IPS-15b (cell line): ENCODE results near the gene GPR42.

Experiments
- H3K27me3 ChIP-seq: one replicate; pipeline ENCODE4 v1.6.1; 2013; ENCODE audit warnings: low read length; ENCODE audit not compliant: control insufficient read depth, insufficient read depth
- H3K36me3 ChIP-seq: one replicate; pipeline ENCODE4 v1.6.1; 2013; ENCODE audit warnings: low read length; ENCODE audit not compliant: control insufficient read depth, insufficient read depth
- H3K4me1 ChIP-seq: one replicate; pipeline ENCODE4 v1.6.1; 2013; ENCODE audit warnings: mild to moderate bottlenecking, low read length; ENCODE audit not compliant: control insufficient read depth, insufficient read depth
- H3K4me3 ChIP-seq: one replicate; pipeline ENCODE4 v1.5.1; 2013; ENCODE audit warnings: low read depth, low read length
- H3K9ac ChIP-seq: one replicate; pipeline ENCODE4 v1.6.1; 2013; ENCODE audit warnings: low read depth, mild to moderate bottlenecking, low read length
- H3K9me3 ChIP-seq: one replicate; pipeline ENCODE4 v1.6.1; 2013; ENCODE audit warnings: mild to moderate bottlenecking, low read length; ENCODE audit not compliant: control insufficient read depth, insufficient read depth

Gene GPR42

DNA sequence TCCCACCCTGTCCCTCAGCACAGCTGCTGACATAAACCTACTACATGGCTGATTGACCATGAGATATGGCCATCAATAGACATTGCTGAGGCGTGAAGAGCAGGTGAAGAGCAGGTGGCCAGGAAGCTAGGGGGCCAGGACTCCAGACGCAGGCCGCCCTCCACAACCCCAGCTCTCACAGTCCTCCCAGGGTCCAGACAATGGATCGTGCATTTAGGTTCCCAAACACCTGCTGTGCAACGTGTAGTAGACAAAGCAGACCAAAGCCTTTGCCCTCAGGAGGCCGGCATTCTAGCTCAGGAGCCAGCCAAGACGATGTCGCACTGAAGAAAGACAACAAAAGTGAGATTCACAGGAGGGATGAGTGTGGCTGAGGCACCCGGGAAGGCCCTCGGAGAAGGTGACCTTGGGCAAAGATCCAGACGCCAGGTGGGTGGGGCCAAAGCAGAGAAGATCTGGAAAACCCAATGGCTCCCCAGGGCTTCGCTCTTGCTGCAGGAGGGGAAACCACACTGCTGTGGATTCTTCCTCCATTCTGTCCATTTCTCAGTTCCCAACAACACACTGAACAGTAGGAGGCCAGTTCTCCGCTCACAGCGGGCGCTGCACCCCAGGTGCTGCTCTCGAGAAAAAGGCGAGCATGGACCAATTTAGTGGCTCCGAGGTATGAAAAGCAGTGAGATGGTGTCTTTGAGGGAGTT, 21.8 kb upstream of the GPR42 start:
- Histone ChIP-seq H3K36me3 (no peaks in the 10 kb centered on the region), H3K9me3 (no peaks in the 10 kb centered on the region), H3K4me3 (no peak overlapping the region), H3K4me1 (no peaks in the 10 kb centered on the region), H3K9ac (no peak overlapping the region), H3K27me3 (no peaks in the 10 kb centered on the region)

DNA sequence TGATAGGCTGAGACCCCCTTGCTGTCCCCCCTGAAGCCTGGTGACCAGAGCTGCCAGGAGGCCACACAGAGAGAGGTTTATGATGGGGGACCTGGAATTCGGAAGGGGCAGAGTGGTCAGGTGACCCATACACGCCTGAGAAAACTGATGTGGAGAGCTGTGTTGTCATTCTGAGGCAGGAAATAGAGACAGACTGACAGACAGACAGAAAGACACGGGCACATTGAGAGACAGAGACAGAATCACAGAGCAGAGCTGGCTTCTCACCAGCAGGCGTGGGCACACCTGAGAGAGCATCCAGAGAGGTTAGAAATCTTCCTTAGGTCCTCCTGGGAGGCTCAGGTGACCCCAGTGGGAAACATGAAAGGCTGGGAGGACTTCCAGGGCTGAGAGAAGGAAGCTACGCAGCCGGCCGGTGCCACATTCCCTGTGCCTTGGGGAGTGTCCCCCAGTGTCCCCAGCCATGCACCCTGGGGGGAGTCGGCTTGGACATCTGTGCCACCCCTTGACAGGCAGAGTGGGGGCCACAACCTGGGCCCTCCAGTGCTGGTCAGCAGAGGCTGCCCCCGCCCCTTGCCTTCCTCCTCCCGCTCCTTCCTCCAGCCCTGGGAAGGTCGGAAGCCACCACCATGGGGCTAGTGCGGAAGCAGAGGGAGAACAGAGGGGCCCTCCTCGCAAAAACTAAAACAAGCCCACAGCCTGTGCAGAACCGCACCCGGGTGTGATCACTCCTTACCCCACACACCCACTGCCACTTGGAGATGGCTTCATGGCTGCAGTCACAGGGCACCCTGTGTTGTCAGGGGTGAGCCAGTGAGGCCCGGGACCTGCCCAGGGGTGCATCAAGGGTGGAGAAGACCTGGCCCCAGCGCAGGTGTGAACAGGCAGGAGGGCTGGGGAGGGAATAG, 21.0 kb upstream of the GPR42 start:
- Histone ChIP-seq H3K9me3 (no peaks in the 10 kb centered on the region), H3K4me3 (no peak overlapping the region), H3K9ac (no peak overlapping the region), H3K27me3 (no peaks in the 10 kb centered on the region), H3K4me1 (no peaks in the 10 kb centered on the region), H3K36me3 (no peaks in the 10 kb centered on the region)

DNA sequence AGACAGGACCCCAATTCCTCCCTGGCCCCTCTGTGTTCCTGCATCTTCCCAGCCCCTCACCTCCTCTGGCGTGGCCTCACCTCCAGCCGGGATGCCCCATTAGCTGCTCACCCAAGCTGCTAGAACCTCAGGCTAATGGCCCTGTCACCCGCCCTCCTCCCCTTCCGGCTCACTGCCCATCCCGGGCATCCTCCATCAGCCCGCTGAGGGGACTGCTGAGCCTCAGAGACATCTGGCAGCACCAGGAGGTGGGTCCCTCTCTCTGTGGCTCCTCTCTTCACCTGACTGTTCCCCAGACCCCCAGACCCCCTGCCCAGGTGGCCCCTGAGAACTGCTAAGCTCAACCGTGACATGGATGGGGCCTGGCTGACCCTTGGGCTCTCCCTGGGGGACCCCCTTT, 20.3 kb upstream of the GPR42 start:
- Histone ChIP-seq H3K9me3 (no peaks in the 10 kb centered on the region), H3K4me3 (no peak overlapping the region), H3K36me3 (no peaks in the 10 kb centered on the region), H3K9ac (no peak overlapping the region), H3K4me1 (no peaks in the 10 kb centered on the region), H3K27me3 (no peaks in the 10 kb centered on the region)

DNA sequence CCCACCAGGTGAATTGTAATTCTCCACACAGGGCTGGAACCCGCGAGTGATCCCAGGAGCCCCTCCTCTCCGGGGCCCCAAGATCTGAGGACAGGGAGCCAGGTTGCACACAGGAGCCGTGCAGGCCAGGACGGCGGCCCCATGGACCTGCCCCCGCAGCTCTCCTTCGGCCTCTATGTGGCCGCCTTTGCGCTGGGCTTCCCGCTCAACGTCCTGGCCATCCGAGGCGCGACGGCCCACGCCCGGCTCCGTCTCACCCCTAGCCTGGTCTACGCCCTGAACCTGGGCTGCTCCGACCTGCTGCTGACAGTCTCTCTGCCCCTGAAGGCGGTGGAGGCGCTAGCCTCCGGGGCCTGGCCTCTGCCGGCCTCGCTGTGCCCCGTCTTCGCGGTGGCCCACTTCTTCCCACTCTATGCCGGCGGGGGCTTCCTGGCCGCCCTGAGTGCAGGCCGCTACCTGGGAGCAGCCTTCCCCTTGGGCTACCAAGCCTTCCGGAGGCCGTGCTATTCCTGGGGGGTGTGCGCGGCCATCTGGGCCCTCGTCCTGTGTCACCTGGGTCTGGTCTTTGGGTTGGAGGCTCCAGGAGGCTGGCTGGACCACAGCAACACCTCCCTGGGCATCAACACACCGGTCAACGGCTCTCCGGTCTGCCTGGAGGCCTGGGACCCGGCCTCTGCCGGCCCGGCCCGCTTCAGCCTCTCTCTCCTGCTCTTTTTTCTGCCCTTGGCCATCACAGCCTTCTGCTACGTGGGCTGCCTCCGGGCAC, 19.3 kb upstream of the GPR42 start:
- Histone ChIP-seq H3K4me3 (no peak overlapping the region), H3K9me3 (no peaks in the 10 kb centered on the region), H3K27me3 (no peaks in the 10 kb centered on the region), H3K4me1 (no peaks in the 10 kb centered on the region), H3K9ac (no peak overlapping the region), H3K36me3 (no peaks in the 10 kb centered on the region)

DNA sequence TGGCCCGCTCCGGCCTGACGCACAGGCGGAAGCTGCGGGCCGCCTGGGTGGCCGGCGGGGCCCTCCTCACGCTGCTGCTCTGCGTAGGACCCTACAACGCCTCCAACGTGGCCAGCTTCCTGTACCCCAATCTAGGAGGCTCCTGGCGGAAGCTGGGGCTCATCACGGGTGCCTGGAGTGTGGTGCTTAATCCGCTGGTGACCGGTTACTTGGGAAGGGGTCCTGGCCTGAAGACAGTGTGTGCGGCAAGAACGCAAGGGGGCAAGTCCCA, 18.8 kb upstream of the GPR42 start:
- Histone ChIP-seq H3K9me3 (no peaks in the 10 kb centered on the region), H3K4me3 (no peak overlapping the region), H3K36me3 (no peaks in the 10 kb centered on the region), H3K27me3 (no peaks in the 10 kb centered on the region), H3K4me1 (no peaks in the 10 kb centered on the region), H3K9ac (no peak overlapping the region)

DNA sequence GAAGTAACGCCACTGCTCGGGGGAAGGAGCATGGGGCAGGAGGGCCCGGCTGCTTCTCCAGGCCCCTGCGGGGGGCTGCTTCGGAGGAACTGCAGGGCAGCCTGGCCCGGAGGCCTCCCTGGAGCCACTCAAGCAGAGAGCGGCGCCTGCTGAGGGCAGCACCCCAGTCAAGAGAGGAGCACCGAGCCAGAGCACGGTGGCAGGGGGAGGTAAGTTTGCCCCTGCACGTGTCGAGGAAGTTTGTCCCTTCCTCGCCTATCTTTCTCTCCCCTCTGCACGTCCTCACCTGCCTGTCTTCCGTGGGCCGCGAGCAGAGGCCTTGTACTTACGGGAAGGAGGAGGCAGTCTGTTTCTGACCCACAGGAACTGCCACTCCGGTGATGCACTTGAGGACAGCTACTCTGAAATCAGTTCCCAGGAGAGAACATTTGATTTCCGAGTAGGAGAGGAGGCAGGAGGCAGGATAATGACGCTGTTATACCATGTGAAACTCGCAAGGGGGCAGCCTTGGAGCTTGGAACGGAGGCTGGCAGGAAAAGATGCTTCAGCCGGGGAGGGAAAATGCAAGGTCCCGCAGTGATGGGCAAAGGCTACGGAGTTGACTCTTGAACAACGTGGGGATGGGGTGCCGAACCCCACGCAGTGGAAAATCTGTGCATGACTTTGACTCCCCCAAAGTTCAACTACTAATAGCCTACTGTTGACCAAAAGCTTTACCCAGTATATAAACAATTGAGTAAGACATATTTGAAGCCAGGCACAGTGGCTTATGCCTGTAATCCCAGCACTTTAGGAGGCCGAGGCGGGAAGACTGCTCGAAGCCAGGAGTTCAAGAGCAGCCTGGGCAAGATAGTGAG, 18.2 kb upstream of the GPR42 start:
- H3K36me3 ChIP-seq, result no peaks in the 10 kb centered on the region
- H3K9me3 ChIP-seq, result no peaks in the 10 kb centered on the region
- no peak overlapping the region for H3K4me3 ChIP-seq
- no peaks in the 10 kb centered on the region for H3K4me1 ChIP-seq
- H3K9ac ChIP-seq, result no peak overlapping the region
- no peaks in the 10 kb centered on the region for H3K27me3 ChIP-seq

DNA sequence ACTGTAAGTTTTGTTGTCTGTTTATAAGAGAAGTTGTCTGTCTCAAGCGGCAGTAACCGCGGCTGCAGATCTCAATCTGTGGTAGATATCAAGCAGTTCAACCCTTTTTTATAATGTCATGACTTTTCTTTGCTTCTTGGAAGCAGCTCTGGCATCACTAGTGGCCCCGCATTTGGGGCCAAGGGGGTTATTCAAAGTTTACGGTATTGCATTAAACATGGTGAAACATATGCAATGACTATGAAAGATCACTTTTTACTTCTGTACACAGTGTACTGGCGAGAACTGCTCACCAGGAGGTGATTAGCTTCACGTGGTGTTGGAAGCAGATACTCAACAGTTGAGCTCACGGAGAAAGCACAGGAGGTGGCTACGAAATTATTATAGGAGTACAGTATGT, 17.2 kb upstream of the GPR42 start:
- Histone ChIP-seq H3K4me1 (no peaks in the 10 kb centered on the region), H3K9ac (no peak overlapping the region), H3K36me3 (no peaks in the 10 kb centered on the region), H3K4me3 (no peak overlapping the region), H3K9me3 (no peaks in the 10 kb centered on the region), H3K27me3 (no peaks in the 10 kb centered on the region)

DNA sequence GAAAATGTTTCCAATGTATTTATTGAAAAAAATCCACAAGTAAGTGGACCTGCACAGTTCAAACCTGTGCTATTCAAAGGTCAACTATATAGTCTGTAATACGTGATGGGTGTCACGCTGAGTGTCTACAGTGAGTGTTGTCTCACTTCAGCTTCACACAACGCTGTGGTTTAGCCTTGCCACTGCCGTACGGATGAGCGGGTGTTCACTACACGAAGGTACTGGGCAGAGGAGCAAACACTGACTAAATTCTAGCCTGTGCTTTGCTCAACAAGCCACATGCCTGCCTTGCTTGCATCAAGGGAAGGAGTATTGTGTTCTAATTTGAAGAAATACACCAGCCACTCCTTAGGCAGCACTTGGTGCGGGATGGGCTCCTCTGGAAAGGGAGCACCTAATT, 16.0 kb upstream of the GPR42 start:
- Histone ChIP-seq H3K9me3 (no peaks in the 10 kb centered on the region), H3K9ac (no peak overlapping the region), H3K27me3 (no peaks in the 10 kb centered on the region), H3K4me3 (no peak overlapping the region), H3K36me3 (no peaks in the 10 kb centered on the region), H3K4me1 (no peaks in the 10 kb centered on the region)

DNA sequence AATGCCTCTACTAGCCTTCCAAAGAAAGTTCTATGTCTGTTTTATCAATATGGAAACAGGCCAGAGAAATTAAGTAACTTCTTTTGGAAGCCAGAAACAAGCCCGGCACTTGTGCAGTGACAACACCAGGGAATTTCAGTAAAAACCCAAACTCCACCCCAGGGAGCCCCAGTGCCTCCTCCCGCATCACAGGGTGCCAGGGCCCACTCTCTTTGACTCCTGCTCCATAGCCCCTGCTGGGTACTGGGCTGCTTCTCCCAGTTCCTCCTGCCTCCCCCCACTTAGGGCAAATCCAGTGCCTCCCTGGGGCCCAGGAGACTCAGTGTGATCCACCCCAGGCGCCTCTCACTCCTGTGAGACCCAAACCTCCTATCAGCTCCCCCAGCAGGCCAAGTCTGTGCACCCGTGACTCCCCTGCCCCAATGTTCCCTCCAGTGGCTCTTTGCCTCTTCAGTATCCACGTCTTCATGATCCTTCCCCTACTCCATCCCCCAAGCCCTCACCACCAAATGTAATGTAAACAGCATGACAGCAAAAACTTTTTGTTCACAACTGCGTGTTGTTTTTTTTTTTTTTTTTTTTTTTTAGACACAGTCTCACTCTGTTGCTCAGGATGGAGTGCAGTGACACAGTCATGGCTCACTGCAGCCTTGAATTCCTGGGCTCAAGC, 14.9 kb upstream of the GPR42 start:
- no peaks in the 10 kb centered on the region for H3K9me3 ChIP-seq
- no peak overlapping the region for H3K4me3 ChIP-seq
- H3K4me1 ChIP-seq, result no peaks in the 10 kb centered on the region
- H3K9ac ChIP-seq, result no peak overlapping the region
- H3K27me3 ChIP-seq, result no peaks in the 10 kb centered on the region
- no peaks in the 10 kb centered on the region for H3K36me3 ChIP-seq

DNA sequence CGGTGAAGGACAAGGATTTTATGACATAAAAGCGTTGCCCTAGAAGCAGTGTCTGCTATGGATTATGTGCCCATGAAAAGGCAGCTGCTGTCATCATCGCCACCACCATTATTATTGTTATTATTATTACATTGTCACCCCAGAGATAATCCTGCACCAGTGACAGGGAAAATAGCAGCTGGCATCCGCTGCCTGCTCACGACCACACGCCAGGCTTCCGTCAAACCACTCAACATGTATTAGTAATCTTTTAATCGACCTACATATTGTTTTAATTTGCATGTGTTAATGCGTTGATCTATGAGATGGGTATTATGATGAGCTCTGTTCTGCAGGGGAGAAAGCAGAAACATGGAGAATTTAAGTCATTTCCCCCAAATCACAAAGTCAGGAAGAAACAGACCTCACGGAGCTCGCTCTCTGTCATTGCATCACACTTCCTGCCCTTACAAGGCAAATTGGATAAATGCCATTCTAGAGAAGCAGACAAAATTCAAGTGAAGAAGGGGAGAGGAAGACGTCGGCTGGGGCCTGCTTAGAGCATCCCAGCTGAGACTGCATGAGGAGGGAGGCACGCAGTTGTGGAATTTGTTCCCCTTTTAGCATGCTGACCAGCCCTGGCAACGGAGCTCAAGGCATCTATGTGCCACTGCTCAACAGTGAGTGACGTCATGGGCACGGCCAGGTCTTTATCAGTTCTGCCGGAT, 12.8 kb upstream of the GPR42 start, which contains the start of gene FFAR3:
FFAR3 (plus strand) TSS at position 594 of the 707 bp plus-strand sequence. CDS start 431 bp downstream, outside the sequence.
- no peaks in the 10 kb centered on the region for H3K36me3 ChIP-seq
- no peak within 1 kb of the TSS for H3K4me3 ChIP-seq
- no peaks in the 10 kb centered on the region for H3K27me3 ChIP-seq
- no peaks in the 10 kb centered on the region for H3K4me1 ChIP-seq
- H3K9me3 ChIP-seq, result no peaks in the 10 kb centered on the region
- no peak within 1 kb of the TSS for H3K9ac ChIP-seq
